ENCODE data around the gene ACOT7.

- TF ChIP-seq POLR2AphosphoS5 (IDR thresholded peaks at IDR 0.05; ENCODE audit: low read depth, low read length), result no peak
- no peak for TF ChIP-seq CTCF (IDR thresholded peaks at IDR 0.05)
- no peak for TF ChIP-seq TCF7L2 (IDR thresholded peaks at IDR 0.05; ENCODE audit: low read depth, low read length)
- TF ChIP-seq SIN3A (IDR thresholded peaks at IDR 0.05; ENCODE audit: borderline replicate concordance, insufficient read depth, low read depth, low read length), result no peak
- TF ChIP-seq REST (IDR thresholded peaks at IDR 0.05; ENCODE audit: insufficient read depth in 1 of 2, low read depth in 2 of 2, low read length in 1 of 2), result no peak
Observed at GRCh38 chr1:6314503-6314902, 79.1 kb downstream of the ACOT7 start.

Measured in Panc1 (cell line).